Fibroblast of skin of abdomen (primary cell): ENCODE results near the gene HS2ST1.
A peak's percentile ranks its signal among the peaks of the same experiment; 100 is the strongest.

ENCODE experiments used
- DNase-seq: peaks from one replicate; pipeline ENCODE4 v3.0.0-alpha.2; 2013

HS2ST1 gene

GRCh38 chr1:87144316-87144895 is 230.0 kb downstream of the HS2ST1 start:
- DNase-seq = no peak

- DNase-seq = no peak
These were observed 230.5 kb downstream of the HS2ST1 start for GRCh38 chr1:87144981-87145380.

DNA sequence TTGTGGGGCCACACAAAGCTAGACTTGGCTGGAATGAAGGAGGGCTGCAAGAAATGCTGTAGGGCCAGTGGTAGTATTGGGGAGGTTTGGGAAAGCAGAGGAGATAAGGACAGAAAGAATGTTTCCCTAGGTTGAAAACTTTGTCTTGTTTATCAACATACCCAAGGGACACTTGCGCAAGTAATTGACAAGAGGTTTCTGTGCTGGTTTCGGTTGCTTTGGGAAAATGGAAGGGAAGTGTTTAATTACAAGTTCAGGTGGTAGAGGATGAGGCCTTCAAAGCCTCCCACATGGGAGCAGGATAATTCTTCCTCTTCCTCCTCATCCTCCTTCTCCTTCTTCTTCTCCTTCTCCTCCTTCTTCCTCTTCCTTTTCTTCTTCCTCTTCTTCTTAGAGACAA is 232.1 kb downstream of the HS2ST1 start:
- no peak for DNase-seq

GRCh38 chr1:87146986-87147385 is 232.6 kb downstream of the HS2ST1 start:
- no peak for DNase-seq

GRCh38 chr1:87147851-87148250 is 233.4 kb downstream of the HS2ST1 start:
- DNase-seq = no peak

DNA sequence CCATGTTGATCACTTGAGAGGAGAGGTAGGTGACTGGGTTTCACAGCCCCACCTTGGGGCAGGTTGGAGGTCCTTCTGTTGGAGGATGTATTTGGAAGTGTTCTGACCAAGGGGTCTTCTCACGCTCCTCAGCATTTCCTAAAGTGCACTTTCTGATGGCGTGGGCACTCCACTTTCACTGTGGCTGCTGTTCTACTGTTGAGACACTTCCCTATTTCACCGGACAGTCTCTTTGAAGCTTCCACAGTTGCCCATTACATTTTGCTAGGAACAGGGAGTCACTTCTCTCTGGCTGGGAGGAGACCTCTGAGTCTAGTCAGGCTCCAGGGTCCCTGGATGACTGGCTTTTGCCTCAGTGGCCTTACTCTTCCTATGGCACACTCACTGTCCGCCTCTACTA is 234.2 kb downstream of the HS2ST1 start:
- no peak for DNase-seq

DNA sequence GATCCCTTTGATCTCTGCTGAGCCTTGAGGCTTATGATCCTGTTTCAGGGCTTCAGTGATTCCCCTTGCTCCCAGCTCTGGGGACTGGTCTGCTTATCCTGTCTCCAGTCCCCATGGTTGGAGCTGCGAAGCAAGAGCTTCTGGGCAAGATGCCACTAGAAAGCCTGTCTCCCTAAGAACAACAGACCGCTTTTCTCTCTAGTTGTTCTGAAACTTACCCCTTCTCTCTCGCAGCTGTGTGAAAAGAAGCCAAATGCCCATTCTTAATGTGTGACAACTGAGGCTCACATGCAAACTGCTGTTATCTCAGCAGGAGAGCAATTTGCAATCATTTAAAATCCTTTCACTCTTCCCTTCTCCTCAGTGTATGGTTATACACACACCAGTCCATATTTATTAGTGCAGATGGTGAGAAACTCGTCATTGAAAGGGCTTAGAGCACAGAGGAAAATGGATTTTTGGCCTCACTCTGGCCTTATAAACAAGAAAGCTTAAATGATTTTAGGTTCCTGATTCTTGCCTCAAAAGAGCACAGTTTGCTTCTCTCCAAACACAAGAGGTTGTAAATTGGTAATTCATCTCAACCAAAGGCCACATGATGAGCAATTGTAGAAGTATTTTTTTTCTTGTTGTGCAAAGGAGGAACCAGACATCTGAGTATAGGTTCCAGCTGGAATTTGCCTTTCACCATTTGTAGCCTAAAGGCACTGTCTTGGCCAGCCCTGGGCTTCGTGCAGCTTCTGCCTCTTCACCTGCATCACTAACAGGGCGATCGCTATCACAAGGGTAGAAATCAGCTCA is 235.0 kb downstream of the HS2ST1 start:
- peak; percentile 80 for DNase-seq

GRCh38 chr1:87150143-87150542 is 235.7 kb downstream of the HS2ST1 start:
- DNase-seq = no peak

GRCh38 chr1:87151500-87152421 is 237.3 kb downstream of the HS2ST1 start:
- DNase-seq = peak; percentile 65

- DNase-seq = no peak
These were observed 239.9 kb downstream of the HS2ST1 start for GRCh38 chr1:87154384-87154783.

DNA sequence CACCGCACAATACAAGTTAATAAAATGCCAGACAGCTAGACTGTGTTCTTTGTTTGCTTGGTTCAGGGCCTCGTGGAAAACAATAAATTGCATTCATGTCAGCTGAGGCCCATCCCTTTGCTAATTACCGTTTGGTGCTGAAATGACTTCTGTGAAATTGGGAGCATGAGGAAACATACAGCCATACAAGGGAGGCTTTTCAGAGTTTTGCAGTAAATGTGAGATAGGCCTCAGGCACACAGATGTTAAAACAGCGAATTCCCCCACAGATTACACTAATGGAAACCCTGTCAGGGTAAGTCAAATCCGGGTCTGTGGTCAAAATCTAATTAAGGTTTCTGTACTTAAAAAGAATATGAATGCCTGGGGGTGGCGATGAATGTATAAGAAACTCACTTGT is 240.7 kb downstream of the HS2ST1 start:
- DNase-seq = no peak

- DNase-seq = no peak
These were observed 241.2 kb downstream of the HS2ST1 start for GRCh38 chr1:87155648-87156047.

GRCh38 chr1:87156124-87156523 is 241.7 kb downstream of the HS2ST1 start:
- DNase-seq = no peak

DNA sequence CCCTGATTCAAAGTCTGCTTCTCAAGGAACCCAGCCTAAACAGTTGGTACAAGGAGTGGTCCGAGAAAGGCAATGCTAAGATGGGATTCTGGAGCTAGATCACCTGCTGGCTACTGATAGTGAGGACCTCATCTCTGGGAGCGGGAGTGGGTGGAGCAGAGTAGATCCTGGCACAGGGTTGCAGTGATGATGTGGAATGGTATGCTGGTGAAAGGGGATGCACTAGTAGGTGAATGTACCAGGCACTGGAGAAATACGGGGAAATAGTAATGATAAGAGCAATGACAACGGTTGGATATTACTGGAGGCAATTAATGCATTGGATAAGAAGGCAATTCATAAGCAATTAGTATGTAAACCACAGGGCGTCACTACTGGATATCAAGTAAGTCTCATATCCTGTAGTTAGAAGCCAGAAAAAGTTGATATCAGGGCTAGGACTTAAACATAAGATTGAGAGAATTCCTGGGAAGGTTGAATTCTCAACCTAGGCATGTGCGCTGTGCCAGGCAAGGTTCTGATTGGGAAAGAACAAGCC is 245.0 kb downstream of the HS2ST1 start:
- no peak for DNase-seq
